ENCODE results near the gene ULBP3. TPM values are rescaled to one million over a fixed set of nuclear protein-coding genes. Genes with fewer than 3 reads are reported as not detected.

ULBP3 gene
- total and polyA plus RNA-seq, 2 of the 4 experiments (the other 2 are of a cell fraction) = 11.1 to 35.1 TPM

DNA sequence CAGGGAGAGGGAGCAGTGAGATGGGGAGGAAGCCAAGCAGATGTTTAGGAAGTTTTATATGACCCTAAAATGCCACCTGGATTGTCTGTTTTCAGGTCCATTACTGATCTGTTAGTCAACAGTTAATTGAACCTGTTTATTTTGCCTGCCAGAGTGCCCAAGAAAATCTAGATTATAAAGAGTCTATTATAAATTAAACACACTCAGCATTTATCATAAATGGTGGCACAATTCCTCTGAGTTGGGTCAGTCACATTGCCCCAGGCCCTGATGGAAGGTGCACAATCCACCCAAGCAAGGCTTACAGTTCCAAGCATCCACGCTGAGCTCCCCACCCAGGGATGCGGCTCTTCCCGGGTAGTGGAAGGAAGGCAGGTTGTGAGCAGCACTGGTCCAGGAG, 21.4 kb upstream of the ULBP3 start:
- H3K4me1 ChIP-seq (ENCODE audit: control insufficient read depth, insufficient read depth, low read length) = no peaks in the 10 kb centered on the region
- H2AK9ac ChIP-seq (replicated peaks; ENCODE audit: low read depth, low read length, poor library complexity) = no peak overlapping the region
- no peaks in the 10 kb centered on the region for H3K9me1 ChIP-seq (ENCODE audit: insufficient read depth, low read length)
- H4K5ac ChIP-seq (ENCODE audit: low read depth, low read length) = no peak overlapping the region
- in situ Hi-C loops (cut with MboI; ENCODE audit: low sequenced_read_pairs) = no loop called here
- H3K36me3 ChIP-seq (ENCODE audit: control insufficient read depth, insufficient read depth, low read length) = no peaks in the 10 kb centered on the region
- TF ChIP-seq CEBPB (IDR thresholded peaks at IDR 0.05; ENCODE audit: low read depth, low read length) (no peak), MAFK (IDR thresholded peaks at IDR 0.05; ENCODE audit: low read depth, low read length) (peak; percentile 59), USF2 (IDR thresholded peaks at IDR 0.05; ENCODE audit: low read depth, low read length) (no peak), SMC3 (IDR thresholded peaks at IDR 0.05; ENCODE audit: low read depth, low read length) (no peak)
- TF ChIP-seq, protein P1, sequence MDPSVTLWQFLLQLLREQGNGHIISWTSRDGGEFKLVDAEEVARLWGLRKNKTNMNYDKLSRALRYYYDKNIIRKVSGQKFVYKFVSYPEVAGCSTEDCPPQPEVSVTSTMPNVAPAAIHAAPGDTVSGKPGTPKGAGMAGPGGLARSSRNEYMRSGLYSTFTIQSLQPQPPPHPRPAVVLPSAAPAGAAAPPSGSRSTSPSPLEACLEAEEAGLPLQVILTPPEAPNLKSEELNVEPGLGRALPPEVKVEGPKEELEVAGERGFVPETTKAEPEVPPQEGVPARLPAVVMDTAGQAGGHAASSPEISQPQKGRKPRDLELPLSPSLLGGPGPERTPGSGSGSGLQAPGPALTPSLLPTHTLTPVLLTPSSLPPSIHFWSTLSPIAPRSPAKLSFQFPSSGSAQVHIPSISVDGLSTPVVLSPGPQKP (IDR thresholded peaks at IDR 0.05; ENCODE audit: borderline replicate concordance, low read depth, low read length) = no peak
- H4K20me1 ChIP-seq (ENCODE audit: insufficient read depth, low read length) = no peaks in the 10 kb centered on the region
- H2AK5ac ChIP-seq (ENCODE audit: low read depth, low read length) = no peak overlapping the region
- BruUV-seq (replicated peaks) = no TSS peak
- no peak overlapping the region for H3K18ac ChIP-seq (ENCODE audit: low read depth, low read length)
- no peak overlapping the region for H3K23ac ChIP-seq (ENCODE audit: low read depth, low read length)
- intact Hi-C loops (cut with micrococcal nuclease) = no loop called here
- H3K9me3 ChIP-seq (ENCODE audit: control insufficient read depth, insufficient read depth, low read length) = no peaks in the 10 kb centered on the region
- H3K56ac ChIP-seq (ENCODE audit: extremely low read depth, insufficient read depth, low read length) = no peak overlapping the region
- DNase-seq (no peak), ATAC-seq (ENCODE audit: low read depth) (no peak)
- no peak overlapping the region for H2BK120ac ChIP-seq (ENCODE audit: low read depth, low read length)
- no peak overlapping the region for H2AFZ ChIP-seq (replicated peaks; ENCODE audit: low read length, poor library complexity)
- POLR2A ChIA-PET (ENCODE audit: unreplicated experiment) = no interaction called here
- H3K9ac ChIP-seq (ENCODE audit: low read depth, low read length) = no peak overlapping the region
- H3K27ac ChIP-seq (ENCODE audit: insufficient read depth, low read length) = no peak overlapping the region
- no peak overlapping the region for H3K14ac ChIP-seq (replicated peaks; ENCODE audit: low read depth, low read length)
- no peak overlapping the region for H4K8ac ChIP-seq (ENCODE audit: low read depth in 2 of 2, low read length in 2 of 2)
- no peak overlapping the region for H3K4ac ChIP-seq (ENCODE audit: low read depth, low read length)
- peaks cover 32% of the 10 kb centered on the region for H3K27me3 ChIP-seq (ENCODE audit: control insufficient read depth, insufficient read depth, low read length)
- no CpG with 5 or more reads among the region's 3 CpGs for WGBS, 2 experiments (ENCODE audit: extremely low coverage in 2 of 2, insufficient read length in 1 of 2)
- dilution Hi-C loops (cut with HindIII; ENCODE audit: low sequenced_read_pairs, unreplicated experiment) = no loop called here
- no peak overlapping the region for H2BK20ac ChIP-seq (ENCODE audit: low read depth, low read length)
- H3K4me3 ChIP-seq (ENCODE audit: insufficient read depth, low read depth, low read length) = no peak overlapping the region
- H3K4me2 ChIP-seq (ENCODE audit: low read depth, low read length) = no peak overlapping the region
- H2BK5ac ChIP-seq (ENCODE audit: low read depth, low read length, poor library complexity, severe bottlenecking) = no peak overlapping the region
- H3K79me1 ChIP-seq (ENCODE audit: low read depth in 1 of 2, low read length in 2 of 2) = no peaks in the 10 kb centered on the region
- no peak overlapping the region for H4K91ac ChIP-seq (ENCODE audit: insufficient read depth, low read depth, low read length)
- H2BK15ac ChIP-seq (ENCODE audit: low read depth, low read length) = no peak overlapping the region
- CTCF ChIA-PET = no interaction called here
